Pons (tissue), 1 donor: ENCODE results near the gene NFIA.

Experiments
- DNase-seq: peaks from one replicate; pipeline ENCODE4 v3.0.0-alpha.2; 2016; ENCODE audit warnings: low spot score

Gene NFIA

GRCh38 chr1:61370177-61370912 is 288.0 kb downstream of the NFIA start:
- no peak for DNase-seq

GRCh38 chr1:61370913-61371279 is 288.5 kb downstream of the NFIA start:
- no peak for DNase-seq

GRCh38 chr1:61372944-61373343 is 290.6 kb downstream of the NFIA start:
- DNase-seq = no peak

DNA sequence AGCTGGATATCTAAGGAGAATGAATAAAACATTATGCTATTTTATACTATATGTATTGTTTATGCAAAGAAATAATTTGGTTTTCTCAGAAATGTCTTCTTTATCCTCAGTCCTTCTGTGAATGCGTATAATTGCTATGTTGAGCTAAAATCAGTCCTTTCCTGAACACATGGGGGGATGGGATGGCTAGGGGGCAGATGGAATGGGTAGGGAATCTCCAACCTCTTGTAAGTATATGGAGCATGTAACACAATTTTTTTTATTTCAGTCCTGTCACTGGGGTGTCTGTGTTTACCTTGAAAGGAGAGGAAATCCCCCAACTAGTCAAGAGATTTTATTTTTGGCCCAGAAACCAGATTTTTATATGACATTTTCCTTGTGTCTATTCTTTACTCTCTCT is 291.8 kb downstream of the NFIA start:
- no peak for DNase-seq

DNA sequence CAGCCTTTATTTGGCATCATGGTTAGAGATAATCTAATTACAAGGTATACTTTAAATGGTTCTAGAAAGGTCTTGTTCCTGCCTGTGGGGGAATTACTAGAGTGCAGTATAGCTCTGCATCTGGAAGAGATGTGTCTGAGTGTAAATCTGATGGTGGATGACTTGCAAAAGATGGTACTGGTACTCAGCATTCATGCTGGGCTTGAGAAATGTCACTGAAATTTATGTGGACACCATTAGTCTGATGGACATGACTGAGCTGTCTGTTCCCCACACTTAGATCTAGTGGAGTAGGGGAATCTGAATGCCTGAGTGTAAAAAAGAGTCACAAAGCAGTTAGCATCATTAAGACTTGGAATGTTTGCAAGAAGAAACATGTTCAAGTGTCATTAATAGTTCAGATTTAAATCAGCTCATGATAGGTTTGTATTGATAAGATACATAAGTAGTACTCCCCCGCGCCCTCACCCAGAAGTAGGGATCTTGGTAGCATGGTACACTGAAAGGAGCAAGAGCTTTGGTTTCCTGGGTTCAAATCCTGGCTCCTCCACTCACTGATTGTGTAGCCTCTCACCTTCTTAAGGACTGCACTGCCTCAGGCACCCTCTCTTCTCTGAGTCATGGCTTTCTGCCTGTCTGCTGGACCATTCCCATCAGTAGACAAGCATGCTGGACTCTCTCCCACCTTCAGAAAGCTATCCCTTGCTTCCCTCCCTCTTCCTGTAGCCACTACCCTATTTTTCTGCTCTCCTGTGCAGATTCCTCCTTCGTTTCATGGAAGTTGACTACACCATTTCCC is 292.9 kb downstream of the NFIA start:
- no peak for DNase-seq

DNA sequence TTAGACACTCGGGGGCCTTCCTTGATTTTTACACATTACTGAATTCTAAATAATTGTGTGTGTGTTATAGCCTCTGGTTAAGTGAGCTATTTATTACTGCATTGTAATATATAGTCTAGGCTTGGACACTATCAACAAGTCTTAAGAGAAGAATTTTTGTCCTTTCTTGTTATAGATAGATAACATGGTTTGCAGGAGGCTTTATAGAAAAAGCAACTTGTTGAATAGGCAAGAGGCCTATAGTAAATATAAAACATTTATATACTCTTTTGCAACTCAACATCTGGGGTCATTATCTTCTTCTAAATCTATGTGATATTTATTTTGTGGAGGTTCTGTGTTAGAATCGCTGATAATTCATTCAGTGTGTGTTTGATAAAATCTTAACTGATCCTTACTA is 293.8 kb downstream of the NFIA start:
- no peak for DNase-seq

DNA sequence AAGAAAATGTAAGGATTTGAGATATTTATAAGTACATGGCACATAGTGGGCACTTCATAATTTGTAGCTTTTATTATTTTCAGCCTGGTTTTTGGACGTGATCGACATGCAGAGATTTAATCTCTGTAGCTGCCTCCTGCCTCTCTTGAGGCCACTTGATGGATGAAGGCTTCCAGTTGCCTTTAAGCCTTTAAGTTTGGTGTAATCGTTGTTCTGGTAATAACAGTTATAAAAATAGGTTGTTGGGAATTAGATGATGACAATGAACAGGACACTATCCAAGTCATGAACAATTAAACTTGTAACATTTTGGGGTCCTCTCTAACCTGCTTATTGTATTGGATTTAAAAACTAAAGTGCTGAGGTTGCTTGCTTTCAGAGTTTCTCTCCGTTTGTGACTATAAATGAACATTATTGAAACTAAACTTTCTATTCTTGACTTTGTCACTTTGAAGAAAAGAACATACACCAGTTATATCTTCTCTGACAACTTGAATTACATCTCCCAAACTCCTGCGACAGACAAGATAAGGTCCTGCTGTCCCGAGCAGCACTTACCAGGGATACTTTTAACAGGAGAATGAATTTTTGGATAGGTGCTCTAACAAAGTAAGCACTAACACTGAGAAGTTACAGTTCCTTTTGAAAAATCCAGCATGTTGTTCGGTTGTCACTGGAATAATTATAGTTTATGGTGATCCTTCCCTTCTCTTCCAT is 295.0 kb downstream of the NFIA start:
- DNase-seq = no peak

GRCh38 chr1:61378494-61379180 is 296.3 kb downstream of the NFIA start:
- no peak for DNase-seq

GRCh38 chr1:61379693-61380092 is 297.3 kb downstream of the NFIA start:
- DNase-seq = no peak

- DNase-seq = no peak
Measured at GRCh38 chr1:61380561-61380960, 298.2 kb downstream of the NFIA start.

GRCh38 chr1:61386323-61386722 is 304.0 kb downstream of the NFIA start:
- DNase-seq = no peak

GRCh38 chr1:61386770-61387169 is 304.4 kb downstream of the NFIA start:
- DNase-seq = no peak

GRCh38 chr1:61387829-61388228 is 305.5 kb downstream of the NFIA start:
- no peak for DNase-seq

DNA sequence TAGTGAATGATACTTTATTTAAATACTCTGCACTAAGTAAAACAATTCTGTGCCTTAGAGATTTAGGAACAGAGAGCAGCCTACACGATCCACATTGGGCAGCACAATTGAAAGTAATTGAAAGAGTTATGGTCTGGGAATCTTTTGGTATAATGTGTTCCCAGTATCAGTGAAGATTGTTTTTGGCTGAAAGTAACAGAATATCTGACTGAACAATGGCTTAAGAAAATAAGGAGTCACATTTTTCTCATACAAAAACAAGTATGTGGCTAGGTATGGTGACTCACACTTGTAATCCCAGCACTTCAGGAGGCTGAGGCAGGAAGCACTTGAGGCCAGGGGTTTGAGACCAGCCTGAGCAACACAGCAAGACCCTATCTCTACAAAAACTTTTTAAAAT is 306.2 kb downstream of the NFIA start:
- DNase-seq = no peak

- no peak for DNase-seq
Measured at GRCh38 chr1:61389194-61389925, 307.0 kb downstream of the NFIA start.

DNA sequence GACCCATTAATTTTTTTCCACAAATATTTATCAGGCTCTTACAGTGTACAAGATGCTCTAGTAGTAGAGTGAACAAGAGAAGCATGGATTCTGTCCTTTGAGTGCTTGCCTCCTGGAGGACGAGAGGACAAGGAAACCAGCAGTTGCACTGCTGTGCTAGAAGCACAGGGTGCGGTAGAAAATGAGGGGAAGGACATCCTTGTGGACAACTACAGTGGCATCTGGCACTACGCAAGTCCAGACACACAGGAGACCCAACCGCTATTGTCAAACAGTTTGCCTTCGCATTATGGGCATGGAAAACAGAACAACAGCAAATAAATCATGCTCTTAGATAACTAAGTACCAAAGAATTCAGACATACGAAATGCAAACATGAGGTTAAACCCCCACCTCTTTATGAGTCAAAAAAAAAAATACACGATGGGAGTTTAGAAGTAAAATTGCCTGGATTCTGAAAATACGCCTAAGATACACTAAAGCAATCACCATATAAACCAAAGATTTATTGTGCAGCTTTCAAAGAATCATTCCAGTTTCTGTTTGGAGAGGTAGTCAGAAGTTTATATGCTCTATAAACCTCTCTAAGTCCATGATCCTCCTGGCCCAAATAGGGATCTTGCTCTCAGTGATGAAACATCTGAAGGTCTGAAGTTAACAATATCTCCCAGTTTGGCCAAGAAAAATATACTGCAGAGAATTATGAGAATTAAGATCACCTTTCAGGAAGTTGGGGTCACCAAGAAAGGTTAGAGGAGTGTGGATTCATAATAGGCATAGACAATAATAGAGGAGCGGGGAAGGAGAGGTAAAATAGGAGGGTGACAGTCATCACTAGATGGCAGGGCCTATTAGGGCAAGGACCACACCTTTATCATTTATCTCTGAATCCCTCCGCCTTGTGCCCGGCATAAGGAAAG is 307.8 kb downstream of the NFIA start:
- no peak for DNase-seq

DNA sequence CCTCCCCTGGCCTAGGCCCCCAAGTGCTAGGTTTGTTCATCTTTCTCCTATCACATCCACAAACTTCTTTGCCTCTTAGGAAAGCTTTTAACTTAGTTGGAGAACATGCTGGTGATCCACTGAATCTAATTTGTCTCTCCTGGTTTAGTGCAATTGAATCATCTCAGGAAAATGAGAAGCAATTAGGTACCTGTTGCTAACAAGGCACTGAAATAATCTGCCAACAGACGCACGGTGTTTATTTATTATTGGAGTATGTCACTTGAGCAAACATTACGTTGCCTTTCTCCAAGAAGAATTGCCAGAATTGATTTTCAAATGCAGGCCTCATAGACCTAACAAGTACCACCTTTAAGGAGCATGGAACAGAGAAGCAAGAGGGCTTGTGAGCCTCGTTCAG is 309.4 kb downstream of the NFIA start:
- no peak for DNase-seq

- no peak for DNase-seq
Measured at GRCh38 chr1:61392409-61393242, 310.3 kb downstream of the NFIA start.

GRCh38 chr1:61393575-61393974 is 311.2 kb downstream of the NFIA start:
- DNase-seq = no peak
